ENCODE measurements around the gene SULT1B1. TPM values are rescaled to one million over a fixed set of nuclear protein-coding genes. Genes with fewer than 3 reads are reported as not detected.

The SULT1B1 gene
- total RNA-seq, 1 experiment from 2014 or later, result not detected

GRCh38 chr4:69738872-69739271 is 21.5 kb downstream of the SULT1B1 start:
- H2BK5ac ChIP-seq (ENCODE audit: insufficient read length, low read length), result no peak overlapping the region
- no peaks in the 10 kb centered on the region for H3K27me3 ChIP-seq (ENCODE audit: insufficient read depth, low read length)
- peaks cover 17 to 19% of the 10 kb centered on the region in 2 experiments for H3K9me3 Mint-ChIP-seq
- H3K14ac ChIP-seq (ENCODE audit: insufficient read depth, low read length), result no peak overlapping the region
- H2BK12ac ChIP-seq (ENCODE audit: insufficient read length, low read depth, low read length), result no peak overlapping the region
- DNase-seq, result no peak
- no peak overlapping the region for H3K27ac Mint-ChIP-seq
- no peak overlapping the region for H2AK5ac ChIP-seq (ENCODE audit: insufficient read length, low read length)
- H3K4me1 ChIP-seq (ENCODE audit: insufficient read depth, low read length), result no peaks in the 10 kb centered on the region
- peaks cover 0 to 14% (median 6%) of the 10 kb centered on the region in 3 experiments; a peak in 3 of 7 replicates for H3K36me3 Mint-ChIP-seq (ENCODE audit: insufficient read depth in 1 of 3, low read depth in 3 of 3)
- no peaks in the 10 kb centered on the region for H3K79me1 ChIP-seq (ENCODE audit: insufficient read depth, low read depth, low read length, poor library complexity, severe bottlenecking)
- H2BK20ac ChIP-seq (ENCODE audit: low read depth, low read length, poor library complexity, severe bottlenecking), result no peak overlapping the region
- no peaks in the 10 kb centered on the region for H4K20me1 ChIP-seq (ENCODE audit: control insufficient read depth, insufficient read depth, insufficient read length)
- TF ChIP-seq CTCF (conservative IDR thresholded peaks at IDR 0.05), result no peak
- WGBS (ENCODE audit: extremely low coverage, insufficient read length, low lambda C conversion rate), result no CpG with 5 or more reads among the region's 1 CpG
- H3T11ph ChIP-seq (ENCODE audit: low read length), result no peak overlapping the region
- H2AFZ ChIP-seq (ENCODE audit: low read length), result no peak overlapping the region
- H3K4me2 ChIP-seq (ENCODE audit: insufficient read depth, insufficient read length, low read length), result no peak overlapping the region
- no peaks in the 10 kb centered on the region for H3K23me2 ChIP-seq (ENCODE audit: insufficient read length, low read depth, low read length, poor library complexity, severe bottlenecking)
- no peak overlapping the region for H3K27ac ChIP-seq (ENCODE audit: insufficient read length, low read depth, low read length)
- no peak overlapping the region for H3K23ac ChIP-seq (ENCODE audit: insufficient read length, low read depth, low read length)
- 0 out of 2 replicates have a peak, but pooled peaks cover 2% of the 10 kb centered on the region for H3K79me2 ChIP-seq (ENCODE audit: insufficient read depth, low read length)
- no peak overlapping the region for H3K4ac ChIP-seq (ENCODE audit: low read depth, low read length)
- no peak overlapping the region for H3K56ac ChIP-seq (ENCODE audit: insufficient read length, low read depth, low read length)
- H2BK15ac ChIP-seq (ENCODE audit: low read depth, low read length), result no peak overlapping the region
- no peak overlapping the region for H4K5ac ChIP-seq (ENCODE audit: insufficient read length, low read depth, low read length)
- H3K9ac ChIP-seq (ENCODE audit: extremely low read depth, insufficient read length, low read length), result no peak overlapping the region
- no peaks in the 10 kb centered on the region for H3K9me3 ChIP-seq (ENCODE audit: control insufficient read depth, low read depth, low read length)
- no peaks in the 10 kb centered on the region for H3K4me1 Mint-ChIP-seq
- no peaks in the 10 kb centered on the region; the same call in 1 of the 2 replicates for H3K27me3 Mint-ChIP-seq (ENCODE audit: low read depth)
- H2BK120ac ChIP-seq (ENCODE audit: low read depth, low read length, poor library complexity, severe bottlenecking), result no peak overlapping the region
- H4K91ac ChIP-seq (ENCODE audit: insufficient read length, low read depth, low read length), result no peak overlapping the region
- H3K4me3 Mint-ChIP-seq, result no peak overlapping the region
- no peak overlapping the region for H4K8ac ChIP-seq (replicated peaks; ENCODE audit: insufficient read length, low read depth, low read length)
- H3K18ac ChIP-seq (ENCODE audit: insufficient read length, low read depth, low read length), result no peak overlapping the region

Data from H9 (cell line).